IPS-NIHi7 (cell line): ENCODE results near the gene RCN2.

ENCODE experiments used
- DNase-seq: peaks from one replicate; pipeline ENCODE4 v3.0.0; 2012; ENCODE audit warnings: mixed read lengths; ENCODE audit errors: extremely low spot score

RCN2 gene

DNA sequence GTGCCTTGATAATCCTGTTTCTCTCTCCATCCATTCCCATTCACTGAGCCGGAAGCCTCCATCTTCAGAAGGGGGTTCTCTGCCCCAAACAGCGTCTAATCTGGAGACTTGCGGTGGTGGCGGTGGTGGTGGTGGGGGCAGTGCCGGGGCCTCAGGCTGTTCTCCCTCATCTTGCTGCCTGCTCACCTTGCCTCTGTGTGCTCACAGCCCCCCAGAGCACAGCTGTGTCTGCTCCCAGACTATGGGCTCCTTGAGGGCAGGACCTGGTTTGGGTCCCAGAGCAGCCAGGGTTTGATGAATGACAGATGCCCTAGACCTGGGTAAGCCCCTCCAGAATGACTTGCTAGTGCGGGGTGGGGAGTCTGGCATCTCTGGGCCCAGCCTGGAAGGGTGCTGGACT is 62.9 kb downstream of the RCN2 start:
- DNase-seq: no peak

- DNase-seq: no peak
Measured at GRCh38 chr15:76994971-76995945, 63.7 kb downstream of the RCN2 start, which contains the start of gene PSTPIP1. Gene PSTPIP1 (plus strand): TSS chr15:76995126. CDS start chr15:76995574, 448 bp downstream.

DNA sequence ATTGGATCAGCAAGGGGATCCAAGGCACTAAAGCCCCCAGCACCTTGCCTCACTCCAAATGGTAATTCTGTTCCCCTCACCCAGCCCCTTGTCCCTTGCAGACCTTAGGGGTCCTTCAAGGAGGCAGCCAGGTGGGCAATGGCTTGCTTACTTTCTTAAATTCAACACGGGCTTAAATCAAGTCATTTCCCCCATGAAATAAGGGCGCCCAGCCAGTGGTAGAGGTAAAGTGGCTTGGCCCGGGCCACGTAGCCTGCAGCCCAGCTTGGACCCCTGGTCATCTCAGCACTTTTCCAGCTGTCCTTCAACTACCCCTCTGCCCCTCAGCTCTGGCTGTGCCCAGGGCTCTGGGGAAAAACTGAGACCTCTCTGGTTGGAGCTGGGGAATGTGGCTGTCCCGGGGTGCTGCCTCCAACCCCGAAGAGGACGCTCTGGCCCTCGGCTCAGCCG is 64.6 kb downstream of the RCN2 start:
- no peak for DNase-seq

- no peak for DNase-seq
Measured at GRCh38 chr15:76996526-76997401, 65.2 kb downstream of the RCN2 start.

GRCh38 chr15:76998663-76999285 is 67.2 kb downstream of the RCN2 start:
- no peak for DNase-seq

DNA sequence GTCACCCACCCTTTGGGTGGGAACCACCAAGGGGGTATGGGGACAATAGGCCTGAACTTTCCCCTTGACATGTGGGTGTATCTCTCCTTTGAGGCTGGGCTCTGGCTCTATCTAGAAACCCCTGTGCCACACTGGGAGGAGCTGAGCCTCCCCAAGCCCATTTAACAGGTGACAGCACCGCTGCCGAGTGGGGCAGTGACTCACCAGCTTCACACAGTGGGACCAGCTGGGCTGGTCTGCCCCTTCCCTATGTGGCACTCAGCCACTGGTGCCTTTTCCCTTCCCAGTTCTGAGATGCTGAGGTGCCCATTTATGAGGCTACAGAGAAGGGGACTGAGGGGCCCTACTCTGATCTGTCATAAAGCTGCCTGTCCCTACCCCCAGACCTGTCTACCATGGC is 68.4 kb downstream of the RCN2 start:
- DNase-seq: no peak

DNA sequence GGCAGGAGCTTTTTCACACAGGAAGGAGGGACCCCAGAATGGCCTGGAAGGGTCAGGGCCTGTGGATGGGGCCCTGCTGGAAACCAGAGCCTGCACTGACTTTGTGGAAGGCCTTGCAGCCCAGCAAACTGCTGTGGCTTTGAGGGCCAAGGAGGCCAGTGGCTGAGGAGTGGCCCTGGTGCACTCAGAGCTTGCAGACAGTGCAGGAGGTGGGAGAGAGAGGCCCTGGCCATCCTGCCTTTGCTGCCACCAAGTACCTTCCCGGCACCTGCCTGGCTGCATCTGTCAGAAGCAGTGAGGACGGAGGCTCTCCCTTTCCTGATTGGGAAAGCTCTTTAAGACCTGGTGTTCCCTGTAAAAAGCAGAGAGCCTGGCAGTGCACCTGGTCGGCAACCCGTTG is 69.8 kb downstream of the RCN2 start:
- DNase-seq: no peak

DNA sequence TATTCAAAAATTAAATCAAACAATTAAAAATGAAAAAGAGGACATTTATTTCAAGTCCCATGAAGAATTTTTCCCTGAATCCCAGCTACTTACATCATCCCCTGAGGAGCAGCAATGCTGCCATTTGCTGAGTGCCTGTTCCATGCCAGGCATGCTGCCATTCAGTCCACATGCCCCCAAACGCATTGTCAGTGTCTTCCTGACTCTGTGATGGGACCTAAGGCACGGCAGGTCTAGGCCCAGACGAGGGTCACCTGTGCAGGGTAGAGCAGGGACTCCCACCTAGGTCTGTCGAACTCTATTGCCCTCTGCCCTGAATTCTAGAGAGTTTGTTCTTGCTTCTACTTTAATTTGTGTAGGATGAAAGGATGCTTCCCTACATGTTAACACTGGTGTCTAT is 70.4 kb downstream of the RCN2 start:
- DNase-seq: no peak

GRCh38 chr15:77002436-77002835 is 70.9 kb downstream of the RCN2 start:
- no peak for DNase-seq

DNA sequence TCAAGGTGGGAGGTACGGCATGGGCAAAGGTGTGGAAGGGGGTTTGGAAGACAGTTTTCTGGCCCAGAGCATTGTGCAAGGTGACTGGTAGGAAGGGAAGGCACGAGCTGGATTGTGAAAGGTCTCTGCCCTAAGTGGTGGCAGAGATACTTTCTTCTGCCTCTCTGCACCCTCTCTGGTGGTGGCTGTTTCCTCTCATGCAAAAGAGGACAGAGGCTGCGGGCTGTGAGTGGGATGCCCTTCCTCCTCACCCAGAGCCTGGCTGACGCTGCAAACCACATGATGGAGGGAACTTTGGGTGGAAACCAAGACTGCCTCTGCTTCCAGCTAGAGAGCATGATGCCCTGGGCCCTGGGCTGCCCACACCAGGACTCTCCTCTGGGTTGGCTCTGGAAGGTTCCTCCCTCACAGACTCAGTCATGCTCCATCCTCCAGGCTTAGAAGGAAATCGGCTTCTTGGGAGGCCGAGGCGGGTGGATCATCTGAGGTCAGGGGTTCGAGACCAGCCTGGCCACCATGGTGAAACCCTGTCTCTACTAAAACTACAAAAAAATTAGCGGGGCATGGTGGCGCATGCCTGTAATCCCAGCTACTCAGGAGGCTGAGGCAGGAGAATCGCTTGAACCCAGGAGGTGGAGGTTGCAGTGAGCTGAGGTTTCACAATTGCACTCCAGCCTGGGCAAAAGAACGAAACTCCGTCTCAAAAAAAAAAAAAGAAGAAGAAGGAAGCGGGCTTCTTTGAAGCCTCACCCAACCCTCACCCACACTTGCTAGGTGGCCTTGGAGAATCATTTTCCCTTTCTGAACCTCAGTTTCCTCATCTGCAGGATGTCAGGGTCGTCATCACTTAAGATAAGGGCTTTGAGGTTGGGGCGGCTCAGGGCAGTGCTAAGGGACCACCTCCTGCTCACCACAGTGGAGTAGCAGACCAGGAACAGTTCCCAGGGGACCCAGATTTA is 71.7 kb downstream of the RCN2 start:
- no peak for DNase-seq
